GM12878 (cell line): ENCODE data around the gene HIP1. TPM values are rescaled to one million over a fixed set of nuclear protein-coding genes. Genes with fewer than 3 reads are reported as not detected.

Experiments
- ATAC-seq: fragments of 200-7000 bp; cut with Tn5 transposase; 3 replicates; pipeline ENCODE4 v1.9.1; 2020; ENCODE audit warnings: mild to moderate bottlenecking, moderate library complexity
- BruUV-seq: library from RNA; stranded (reverse); fragments of 400-500 nt; replicated peaks from 2 replicates; lab custom pipeline; 2021; lab: Mats Ljungman, UMichigan
- CTCF ChIA-PET: fragments of 300-600 bp; sonication (Branson Sonifier 250); formaldehyde crosslinking; extraction: SDS; loops from one replicate; lab custom pipeline; 2021; ENCODE audit warnings: inconsistent platforms; lab: Yijun Ruan, JAX
- POLR2A ChIA-PET: fragments of 350-600 bp; formaldehyde crosslinking; extraction: SDS; loops from one replicate; lab custom pipeline; 2021; ENCODE audit warnings: inconsistent platforms; lab: Charles Lee
- RAD21 ChIA-PET: fragments of 300-600 bp; sonication (Branson Sonifier 250); formaldehyde crosslinking; loops from one replicate; lab custom pipeline; 2023; ENCODE audit warnings: antibody characterized with exemption; ENCODE audit not compliant: unreplicated experiment; lab: Charles Lee
- SMC1A ChIA-PET: fragments of 300-600 bp; sonication (Branson Sonifier 250); formaldehyde crosslinking; loops from one replicate; lab custom pipeline; 2023; ENCODE audit not compliant: unreplicated experiment, uncharacterized antibody; lab: Charles Lee
- DNase-seq: peaks from one replicate; pipeline ENCODE4 v3.0.0-alpha.2; 2011; ENCODE audit warnings: low read depth, low spot score
- FAIRE-seq: peaks from 3 replicates; lab custom pipeline; 2011; peaks lifted over from hg19 to GRCh38; lab: Jason Lieb, UNC
- H2AFZ ChIP-seq: 2 replicates; pipeline ENCODE4 v1.6.0; 2011; ENCODE audit warnings: low read depth, low read length, control low read depth; ENCODE audit not compliant: control insufficient read depth
- H3K27ac ChIP-seq: 2 replicates; pipeline ENCODE4 v1.5.1; 2011; ENCODE audit warnings: control low read depth; ENCODE audit not compliant: control insufficient read depth, insufficient read depth
- H3K27me3 ChIP-seq, 2 experiments: replicated peaks in 1 of 2; 2 replicates each; pipeline versions ENCODE4 v1.6.0 to v1.6.1; 2011; ENCODE audit warnings: low read length in 1 of 2; ENCODE audit not compliant: control insufficient read depth in 2 of 2, insufficient read depth in 2 of 2
- H3K36me3 ChIP-seq, 2 experiments: 2 replicates each; pipeline ENCODE4 v1.5.1; 2011; ENCODE audit warnings: low read length in 1 of 2; ENCODE audit not compliant: control insufficient read depth in 2 of 2, insufficient read depth in 2 of 2
- H3K4me1 ChIP-seq: 2 replicates; pipeline ENCODE4 v1.6.1; 2011; ENCODE audit warnings: mild to moderate bottlenecking, low read length, moderate library complexity, mixed read lengths; ENCODE audit not compliant: control insufficient read depth, insufficient read depth
- H3K4me2 ChIP-seq: 2 replicates; pipeline ENCODE4 v1.6.0; 2011; ENCODE audit warnings: control low read depth; ENCODE audit not compliant: control insufficient read depth, insufficient read depth
- H3K4me3 ChIP-seq: fragments of 200-600 bp; sonication (generic); 2 replicates; pipeline ENCODE4 v1.5.1; 2016
- H3K79me2 ChIP-seq: 2 replicates; pipeline ENCODE4 v1.6.0; 2011; ENCODE audit warnings: low read length; ENCODE audit not compliant: control insufficient read depth, insufficient read depth
- H3K9ac ChIP-seq: 2 replicates; pipeline ENCODE4 v1.8.0; 2011; ENCODE audit warnings: low read length, control low read depth, mixed read lengths; ENCODE audit not compliant: control insufficient read depth, insufficient read depth
- H3K9me3 ChIP-seq: replicated peaks from 3 replicates; pipeline ENCODE4 v1.5.1; 2011; ENCODE audit warnings: mild to moderate bottlenecking, low read length; ENCODE audit not compliant: control insufficient read depth, insufficient read depth
- H4K20me1 ChIP-seq: 2 replicates; pipeline ENCODE4 v1.6.0; 2011; ENCODE audit not compliant: control insufficient read depth, insufficient read depth
- MXI1 ChIP-seq: fragments of 150-350 bp; IDR thresholded peaks from 2 replicates; pipeline ENCODE4 v1.6.1; 2011; ENCODE audit warnings: low read depth, mild to moderate bottlenecking, inconsistent platforms, low read length, improper control_type of control experiment
- MYB ChIP-seq: fragments of 150-350 bp; IDR thresholded peaks from 2 replicates; pipeline ENCODE4 v1.6.1; 2014; ENCODE audit warnings: mild to moderate bottlenecking, low read depth, low read length, borderline replicate concordance
- POU2F2 ChIP-seq: IDR thresholded peaks from 3 replicates; pipeline ENCODE4 v1.6.1; 2011; ENCODE audit warnings: low read depth, mild to moderate bottlenecking, low read length, borderline replicate concordance
- WGBS: methylation state at CpG from one replicate; pipeline ENCODE4 v1.1.6; 2016; ENCODE audit warnings: low lambda C conversion rate; ENCODE audit not compliant: insufficient replicate concordance, insufficient coverage; ENCODE audit errors: missing lambda C conversion rate; 5-methylcytosine and 5-hydroxymethylcytosine counted together
- in situ Hi-C: fragments of 300-500 bp; cut with MboI; formaldehyde crosslinking; loops from 9 replicates; pipeline ENCODE4 v1.14.3; 2018; ENCODE audit warnings: mixed read lengths
- intact Hi-C: fragments of 100-400 bp; cut with micrococcal nuclease; formaldehyde crosslinking; loops from one replicate; pipeline ENCODE4 v1.14.2; 2022; ENCODE audit not compliant: unreplicated experiment
- polyA plus RNA-seq, 11 experiments: library from polyadenylated mRNA; depleted of rRNA in 4 of 11; unstranded in 6 of 11; stranded (reverse) in 5 of 11; fragments of >200 nt; fragmentation: Nextera tagmentation in 4 of 11; fragmentation: Illumina TruSeq in 1 of 11; extraction: Ambion mirVana in 4 of 11; extraction: Trizol in 1 of 11; gene quantifications; 1 replicate in 1 of 11; 2 replicates in 10 of 11; pipeline versions ENCODE4 v1.2.1 to v1.2.3, GENCODE V29; 2011 to 2016; ENCODE audit warnings: inconsistent platforms in 2 of 11, missing spikeins in 2 of 11, low read depth in 1 of 11
- total RNA-seq, 4 experiments: library from RNA; depleted of rRNA in 3 of 4; stranded (reverse); fragments of >200 nt in 3 of 4; fragmentation: Illumina TruSeq in 1 of 4; extraction: Trizol in 1 of 4; gene quantifications; 2 replicates each; pipeline versions ENCODE4 v1.2.1 to v1.2.3, GENCODE V29; 2013 to 2021
- TF ChIP-seq, protein P1 (sequence below): IDR thresholded peaks from 2 replicates; pipeline ENCODE4 v1.6.1; 2012; ENCODE audit warnings: mild to moderate bottlenecking, low read depth, low read length
- TF ChIP-seq, protein P2 (sequence below): IDR thresholded peaks from 2 replicates; pipeline ENCODE4 v1.6.1; 2011; ENCODE audit warnings: borderline replicate concordance, low read depth, mild to moderate bottlenecking, moderate library complexity, low read length; ENCODE audit not compliant: insufficient read depth, poor library complexity, severe bottlenecking

HIP1 gene
- total and polyA plus RNA-seq, 10 of the 15 experiments (the other 5 are each of a cell fraction or from before 2014, with no cell fraction given), result 1.2 to 9.7 (median 3.2) TPM

DNA sequence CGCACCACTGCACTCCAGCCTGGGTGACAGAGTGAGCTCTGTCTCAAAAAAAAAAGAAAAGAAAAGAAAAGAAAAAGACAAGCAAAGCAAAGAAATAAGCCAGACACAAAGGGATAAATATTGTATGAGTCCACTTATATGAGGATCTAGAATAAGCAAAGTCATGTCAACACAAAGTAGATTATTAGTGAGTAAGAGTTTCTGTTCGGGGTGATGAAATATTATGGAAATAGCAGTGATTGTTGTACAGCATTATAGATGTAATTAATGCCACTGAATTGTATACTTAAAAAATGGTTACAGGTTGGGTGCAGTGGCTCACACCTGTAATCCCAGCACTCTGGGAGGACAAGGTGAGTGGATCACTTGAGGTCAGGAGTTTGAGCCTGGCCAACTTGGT lies 83.2 kb downstream of the HIP1 start:
- in situ Hi-C loops (no loop called here), intact Hi-C loops (no loop called here)
- TF ChIP-seq, protein P1, sequence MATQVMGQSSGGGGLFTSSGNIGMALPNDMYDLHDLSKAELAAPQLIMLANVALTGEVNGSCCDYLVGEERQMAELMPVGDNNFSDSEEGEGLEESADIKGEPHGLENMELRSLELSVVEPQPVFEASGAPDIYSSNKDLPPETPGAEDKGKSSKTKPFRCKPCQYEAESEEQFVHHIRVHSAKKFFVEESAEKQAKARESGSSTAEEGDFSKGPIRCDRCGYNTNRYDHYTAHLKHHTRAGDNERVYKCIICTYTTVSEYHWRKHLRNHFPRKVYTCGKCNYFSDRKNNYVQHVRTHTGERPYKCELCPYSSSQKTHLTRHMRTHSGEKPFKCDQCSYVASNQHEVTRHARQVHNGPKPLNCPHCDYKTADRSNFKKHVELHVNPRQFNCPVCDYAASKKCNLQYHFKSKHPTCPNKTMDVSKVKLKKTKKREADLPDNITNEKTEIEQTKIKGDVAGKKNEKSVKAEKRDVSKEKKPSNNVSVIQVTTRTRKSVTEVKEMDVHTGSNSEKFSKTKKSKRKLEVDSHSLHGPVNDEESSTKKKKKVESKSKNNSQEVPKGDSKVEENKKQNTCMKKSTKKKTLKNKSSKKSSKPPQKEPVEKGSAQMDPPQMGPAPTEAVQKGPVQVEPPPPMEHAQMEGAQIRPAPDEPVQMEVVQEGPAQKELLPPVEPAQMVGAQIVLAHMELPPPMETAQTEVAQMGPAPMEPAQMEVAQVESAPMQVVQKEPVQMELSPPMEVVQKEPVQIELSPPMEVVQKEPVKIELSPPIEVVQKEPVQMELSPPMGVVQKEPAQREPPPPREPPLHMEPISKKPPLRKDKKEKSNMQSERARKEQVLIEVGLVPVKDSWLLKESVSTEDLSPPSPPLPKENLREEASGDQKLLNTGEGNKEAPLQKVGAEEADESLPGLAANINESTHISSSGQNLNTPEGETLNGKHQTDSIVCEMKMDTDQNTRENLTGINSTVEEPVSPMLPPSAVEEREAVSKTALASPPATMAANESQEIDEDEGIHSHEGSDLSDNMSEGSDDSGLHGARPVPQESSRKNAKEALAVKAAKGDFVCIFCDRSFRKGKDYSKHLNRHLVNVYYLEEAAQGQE, result no peak
- TF ChIP-seq, protein P2, sequence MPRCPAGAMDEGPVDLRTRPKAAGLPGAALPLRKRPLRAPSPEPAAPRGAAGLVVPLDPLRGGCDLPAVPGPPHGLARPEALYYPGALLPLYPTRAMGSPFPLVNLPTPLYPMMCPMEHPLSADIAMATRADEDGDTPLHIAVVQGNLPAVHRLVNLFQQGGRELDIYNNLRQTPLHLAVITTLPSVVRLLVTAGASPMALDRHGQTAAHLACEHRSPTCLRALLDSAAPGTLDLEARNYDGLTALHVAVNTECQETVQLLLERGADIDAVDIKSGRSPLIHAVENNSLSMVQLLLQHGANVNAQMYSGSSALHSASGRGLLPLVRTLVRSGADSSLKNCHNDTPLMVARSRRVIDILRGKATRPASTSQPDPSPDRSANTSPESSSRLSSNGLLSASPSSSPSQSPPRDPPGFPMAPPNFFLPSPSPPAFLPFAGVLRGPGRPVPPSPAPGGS, result no peak
- TF ChIP-seq POU2F2 (no peak), MXI1 (no peak), MYB (no peak)
- POLR2A ChIA-PET, result no interaction called here
- H3K4me2 ChIP-seq, result no peak overlapping the region
- no peaks in the 10 kb centered on the region for H3K27me3 ChIP-seq
- H3K36me3 ChIP-seq, result no peaks in the 10 kb centered on the region
- no TSS peak for BruUV-seq
- no peak overlapping the region for H2AFZ ChIP-seq
- no peak for FAIRE-seq
- DNase-seq, result no peak
- H3K4me3 ChIP-seq, result no peak overlapping the region
- H3K9ac ChIP-seq, result no peak overlapping the region
- RAD21 ChIA-PET, result no interaction called here
- H4K20me1 ChIP-seq, result no peaks in the 10 kb centered on the region
- ATAC-seq, result no peak
- H3K27ac ChIP-seq, result no peak overlapping the region
- SMC1A ChIA-PET, result no interaction called here
- CTCF ChIA-PET, result no interaction called here
- no peaks in the 10 kb centered on the region for H3K79me2 ChIP-seq
- WGBS, result 64% methylated on average over 2 of the region's 2 CpGs
- no peaks in the 10 kb centered on the region for H3K4me1 ChIP-seq
- H3K9me3 ChIP-seq, result no peaks in the 10 kb centered on the region
